Measurements from ENCODE around the gene C1QL2.

DNA sequence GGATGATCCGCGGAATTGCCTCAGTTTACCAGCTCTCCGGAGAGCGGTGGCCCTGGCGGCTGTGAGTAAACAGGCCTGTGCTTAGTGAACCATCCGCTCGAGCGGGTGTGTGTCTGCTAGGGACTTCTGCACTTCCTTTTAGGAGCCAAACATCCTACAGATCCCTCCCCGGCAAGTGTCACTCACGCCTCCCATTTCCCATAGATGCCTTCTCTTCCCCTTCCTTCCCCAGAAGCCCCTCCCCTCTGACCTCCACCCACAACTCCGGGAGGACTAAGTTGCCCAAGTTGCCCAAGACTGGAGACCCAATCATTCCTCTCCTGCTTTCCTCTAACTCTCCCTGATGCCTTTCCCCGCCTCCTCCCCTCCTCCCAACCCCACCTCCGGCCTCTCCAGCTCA is 2.9 kb downstream of the C1QL2 start:
- TF ChIP-seq ZNF274 (IDR thresholded peaks at IDR 0.05; ENCODE audit: low read depth, low read length): no peak
- TF ChIP-seq YY1 (IDR thresholded peaks at IDR 0.05; ENCODE audit: insufficient read depth, insufficient read length): no peak
